Measurements from ENCODE around the gene CDH10. TPM values are rescaled to one million over a fixed set of nuclear protein-coding genes. Genes with fewer than 3 reads are reported as not detected.

CDH10 gene
- polyA plus RNA-seq, 3 donors, result not detected

- intact Hi-C loops (cut with micrococcal nuclease), result no loop called here
- peaks cover 0 to 8% (median 0%) of the 10 kb centered on the region in 7 donors for H3K9me3 Mint-ChIP-seq
- peaks cover 7% of the 10 kb centered on the region for H3K4me1 Mint-ChIP-seq
- no peak overlapping the region for H3K27ac Mint-ChIP-seq
- DNase-seq, result peak; percentile 1 to 77 (median 14)
- Histone ChIP-seq H3K79me2 (ENCODE audit: insufficient read depth, low read length) (no peaks in the 10 kb centered on the region), H3K9me3 (replicated peaks in 1 of 2; ENCODE audit: control insufficient read depth in 1 of 2, insufficient read depth in 1 of 2, low read length in 2 of 2) (no peaks in the 10 kb centered on the region), H3K4me3 (replicated peaks in 1 of 3; ENCODE audit: low read depth in 2 of 3, low read length in 3 of 3) (no peak overlapping the region), H3K36me3 (replicated peaks in 1 of 2; ENCODE audit: control insufficient read depth in 1 of 2, insufficient read depth in 2 of 2, low read length in 2 of 2) (no peaks in the 10 kb centered on the region), H3K9ac (ENCODE audit: insufficient read depth, low read length, poor library complexity, severe bottlenecking) (no peak overlapping the region), H3K27ac (ENCODE audit: low read depth in 1 of 2, low read length in 2 of 2) (no peak overlapping the region), H4K20me1 (ENCODE audit: insufficient read depth, low read length) (no peaks in the 10 kb centered on the region), H3K27me3 (ENCODE audit: control insufficient read depth in 2 of 2, insufficient read depth in 2 of 2, low read length in 2 of 2) (no peaks in the 10 kb centered on the region), H3K4me1 (ENCODE audit: control insufficient read depth in 1 of 2, insufficient read depth in 2 of 2, low read length in 2 of 2) (peaks cover 0 to 3% of the 10 kb centered on the region in 2 donors), H3K4me2 (replicated peaks; ENCODE audit: extremely low read depth, low read length, poor library complexity, severe bottlenecking) (no peak overlapping the region), H2AFZ (ENCODE audit: insufficient read depth, low read depth, low read length, poor library complexity, severe bottlenecking) (no peak overlapping the region)
- WGBS (ENCODE audit: insufficient coverage), result no CpG with 5 or more reads among the region's 1 CpG
- TF ChIP-seq CTCF (IDR thresholded peaks at IDR 0.05), result no peak
- no peaks in the 10 kb centered on the region for H3K27me3 Mint-ChIP-seq (ENCODE audit: low read depth in 3 of 3)
- H3K36me3 Mint-ChIP-seq, result no peaks in the 10 kb centered on the region
- no peak overlapping the region for H3K4me3 Mint-ChIP-seq
Observed at GRCh38 chr5:24539613-24540012, 105.2 kb downstream of the CDH10 start.

GRCh38 chr5:24538346-24538745, 106.4 kb downstream of the CDH10 start:
- Histone ChIP-seq H3K27me3 (ENCODE audit: control insufficient read depth in 2 of 2, insufficient read depth in 2 of 2, low read length in 2 of 2) (no peaks in the 10 kb centered on the region), H3K9ac (ENCODE audit: insufficient read depth, low read length, poor library complexity, severe bottlenecking) (no peak overlapping the region), H3K4me1 (ENCODE audit: control insufficient read depth in 1 of 2, insufficient read depth in 2 of 2, low read length in 2 of 2) (peaks cover 0 to 3% of the 10 kb centered on the region in 2 donors), H3K79me2 (ENCODE audit: insufficient read depth, low read length) (no peaks in the 10 kb centered on the region), H3K4me2 (replicated peaks; ENCODE audit: extremely low read depth, low read length, poor library complexity, severe bottlenecking) (no peak overlapping the region), H3K4me3 (replicated peaks in 1 of 3; ENCODE audit: low read depth in 2 of 3, low read length in 3 of 3) (no peak overlapping the region), H2AFZ (ENCODE audit: insufficient read depth, low read depth, low read length, poor library complexity, severe bottlenecking) (no peak overlapping the region), H3K9me3 (replicated peaks in 1 of 2; ENCODE audit: control insufficient read depth in 1 of 2, insufficient read depth in 1 of 2, low read length in 2 of 2) (no peaks in the 10 kb centered on the region), H4K20me1 (ENCODE audit: insufficient read depth, low read length) (no peaks in the 10 kb centered on the region), H3K36me3 (replicated peaks in 1 of 2; ENCODE audit: control insufficient read depth in 1 of 2, insufficient read depth in 2 of 2, low read length in 2 of 2) (no peaks in the 10 kb centered on the region), H3K27ac (ENCODE audit: low read depth in 1 of 2, low read length in 2 of 2) (no peak overlapping the region)
- Mint-ChIP-seq H3K4me1 (peaks cover 7% of the 10 kb centered on the region), H3K27me3 (ENCODE audit: low read depth in 3 of 3) (no peaks in the 10 kb centered on the region), H3K27ac (no peak overlapping the region), H3K9me3 (peaks cover 0 to 2% (median 0%) of the 10 kb centered on the region in 7 donors), H3K36me3 (no peaks in the 10 kb centered on the region), H3K4me3 (no peak overlapping the region)
- intact Hi-C loops (cut with micrococcal nuclease), result no loop called here
- no peak for DNase-seq
- no CpG with 5 or more reads among the region's 1 CpG for WGBS (ENCODE audit: insufficient coverage)
- TF ChIP-seq CTCF (IDR thresholded peaks at IDR 0.05), result no peak
